H1 (cell line): ENCODE measurements around the gene ABCF2. TPM values are rescaled to one million over a fixed set of nuclear protein-coding genes. Genes with fewer than 3 reads are reported as not detected.

ENCODE experiments used
- BRCA1 ChIP-seq: IDR thresholded peaks from 2 replicates; pipeline ENCODE4 v1.6.1; 2012; ENCODE audit warnings: low read depth, low read length, improper control_type of control experiment
- CHD7 ChIP-seq: fragments of 300-600 bp; sonication (generic); IDR thresholded peaks from 2 replicates; pipeline ENCODE4 v1.7.1; 2012; ENCODE audit warnings: low read length, moderate library complexity, mild to moderate bottlenecking, inconsistent platforms; ENCODE audit not compliant: insufficient replicate concordance
- HDAC2 ChIP-seq, 2 experiments: fragments of 300-600 bp in 1 of 2; sonication (generic) in 1 of 2; IDR thresholded peaks; 2 replicates each; pipeline ENCODE4 v1.6.1; 2011 to 2012; ENCODE audit warnings: low read depth in 2 of 2, low read length in 2 of 2, mild to moderate bottlenecking in 2 of 2, moderate library complexity in 2 of 2, borderline replicate concordance in 1 of 2, inconsistent platforms in 1 of 2
- RAD21 ChIP-seq, 2 experiments: IDR thresholded peaks in 1 of 2; conservative IDR thresholded peaks in 1 of 2; 2 replicates each; pipeline ENCODE4 v1.6.1; 2011; ENCODE audit warnings: low read depth in 2 of 2, low read length in 2 of 2, improper control_type of control experiment in 1 of 2, inconsistent platforms in 1 of 2, mild to moderate bottlenecking in 1 of 2, moderate library complexity in 1 of 2
- SIX5 ChIP-seq: IDR thresholded peaks from 2 replicates; pipeline ENCODE4 v1.6.1; 2011; ENCODE audit warnings: mild to moderate bottlenecking, low read depth, low read length
- SP4 ChIP-seq: IDR thresholded peaks from 2 replicates; pipeline ENCODE4 v1.6.1; 2012; ENCODE audit warnings: low read length, inconsistent platforms
- polyA plus RNA-seq, 7 experiments: library from polyadenylated mRNA; depleted of rRNA in 3 of 7; stranded (reverse) in 5 of 7; unstranded in 2 of 7; fragments of >200 nt in 5 of 7; fragments of 200-250 nt in 2 of 7; gene quantifications; 1 replicate in 5 of 7; 2 replicates in 1 of 7; 4 replicates in 1 of 7; pipeline versions ENCODE4 v1.2.1 to v1.2.3, GENCODE V29; 2011 to 2013; ENCODE audit warnings: missing spikeins in 2 of 7, mixed read lengths in 2 of 7
- total RNA-seq: library from RNA; stranded (reverse); fragmentation: NEBNext Ultra II Directional; extraction: Animal tissue kit (Norgen Biotek cat#: 25700); gene quantifications from 2 replicates; pipeline ENCODE4 v1.2.1, GENCODE V29; 2021

Gene ABCF2
- total and polyA plus RNA-seq, 2 of the 8 experiments (the other 6 are each of a cell fraction or from before 2014, with no cell fraction given), result 28.0 to 55.0 TPM

- TF ChIP-seq CHD7, result no peak
- no peak for TF ChIP-seq HDAC2 (IDR thresholded peaks at IDR 0.05; ENCODE audit: borderline replicate concordance in 1 of 2, low read depth in 2 of 2, low read length in 2 of 2)
- TF ChIP-seq SP4, result no peak
- no peak for TF ChIP-seq RAD21 (IDR thresholded peaks at IDR 0.05 in 1 of 2, conservative IDR thresholded peaks at IDR 0.05 in 1 of 2; ENCODE audit: low read depth in 2 of 2, low read length in 2 of 2)
- no peak for TF ChIP-seq BRCA1
- TF ChIP-seq SIX5, result no peak
Observed at GRCh38 chr7:151254851-151255250, 27.8 kb upstream of the ABCF2 start (continued).
